GM18526 (cell line): ENCODE results near the gene CFAP46.

ENCODE experiments used
- POLR2A ChIP-seq: IDR thresholded peaks from 3 replicates; pipeline ENCODE4 v1.6.1; 2011; ENCODE audit not compliant: insufficient read length; ENCODE audit errors: extremely low read depth

The CFAP46 gene

DNA sequence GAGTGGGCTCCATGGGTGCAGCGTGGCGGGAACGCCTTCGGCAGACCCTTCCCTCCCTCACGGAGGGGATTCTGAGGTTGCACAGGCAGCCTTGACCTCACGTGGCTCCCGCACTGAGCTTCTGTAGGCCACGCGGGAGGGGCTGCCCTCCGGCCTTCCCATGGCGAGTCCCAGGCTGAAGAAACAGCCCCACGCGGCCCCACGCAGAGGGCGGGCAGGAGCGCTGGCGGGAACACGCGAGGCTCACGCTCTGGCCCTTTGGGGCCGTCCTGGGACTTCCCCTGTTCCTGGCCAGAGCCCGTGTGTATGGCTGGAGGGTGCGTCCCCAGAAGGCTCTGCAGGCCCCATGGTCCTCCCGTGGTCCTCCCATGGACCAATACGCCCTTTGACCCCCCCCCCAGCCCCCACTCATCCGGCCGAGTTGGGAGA lies 134.7 kb downstream of the CFAP46 start:
- no peak for TF ChIP-seq POLR2A

DNA sequence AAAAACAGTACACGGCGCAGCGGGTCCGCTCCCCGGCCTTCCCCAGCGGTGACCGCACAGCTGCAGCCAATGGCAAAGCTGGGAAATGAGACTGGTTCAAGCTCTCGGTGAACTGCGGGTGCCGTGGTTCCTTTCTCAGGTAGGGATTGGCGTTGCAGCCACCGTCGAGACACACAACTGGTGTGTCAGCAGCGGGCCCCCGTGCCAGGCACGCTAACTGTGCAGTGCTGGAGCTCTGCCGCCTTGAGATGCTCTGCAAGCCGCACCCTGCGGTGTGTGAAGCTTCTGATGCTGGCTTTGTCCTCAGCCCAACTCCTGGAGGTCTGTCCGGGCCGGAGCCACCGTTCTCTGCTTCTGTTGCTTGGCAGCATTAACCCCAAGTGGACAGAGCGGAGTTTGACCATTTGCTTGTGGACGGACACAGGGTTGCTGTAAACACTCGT lies 135.8 kb downstream of the CFAP46 start:
- no peak for TF ChIP-seq POLR2A

DNA sequence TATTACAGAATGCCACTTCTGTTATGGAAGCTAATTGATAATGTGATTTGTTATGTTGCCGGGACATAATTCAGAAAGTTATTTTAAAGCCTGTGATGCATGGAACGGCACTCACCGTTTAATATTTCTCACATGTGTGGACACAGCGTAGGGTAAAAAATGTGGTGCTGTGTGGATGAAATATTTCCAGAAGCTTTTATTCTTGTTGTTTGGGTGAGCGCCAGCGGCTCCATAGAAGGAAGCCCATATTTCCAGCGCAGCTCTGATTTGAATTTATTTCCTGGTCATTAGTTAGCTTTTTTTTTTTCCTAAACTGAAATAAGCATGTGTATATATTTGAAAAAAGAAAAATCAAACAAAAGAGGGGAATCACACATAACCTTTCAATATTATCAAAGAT lies 136.3 kb downstream of the CFAP46 start:
- TF ChIP-seq POLR2A = no peak

DNA sequence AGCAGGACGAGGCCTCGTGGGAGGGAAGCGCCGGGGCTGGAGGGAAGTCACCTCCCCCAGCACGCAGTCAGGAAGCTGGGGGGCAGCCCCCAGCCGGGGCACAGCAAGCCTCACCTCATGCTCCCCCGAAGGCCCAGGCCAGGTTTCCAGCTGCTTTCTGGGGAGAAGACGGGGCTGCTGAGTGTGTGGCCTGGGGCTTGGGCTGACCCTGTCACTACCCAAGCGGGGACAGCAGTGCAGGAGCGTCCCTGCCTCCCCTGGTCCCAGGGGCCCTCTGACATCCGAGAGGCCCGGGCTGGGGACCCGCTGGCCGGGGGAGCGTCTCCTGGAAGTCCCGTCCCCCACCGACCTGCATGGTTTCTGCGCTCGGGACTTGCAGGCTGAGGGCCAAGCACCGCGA lies 136.8 kb downstream of the CFAP46 start:
- no peak for TF ChIP-seq POLR2A

DNA sequence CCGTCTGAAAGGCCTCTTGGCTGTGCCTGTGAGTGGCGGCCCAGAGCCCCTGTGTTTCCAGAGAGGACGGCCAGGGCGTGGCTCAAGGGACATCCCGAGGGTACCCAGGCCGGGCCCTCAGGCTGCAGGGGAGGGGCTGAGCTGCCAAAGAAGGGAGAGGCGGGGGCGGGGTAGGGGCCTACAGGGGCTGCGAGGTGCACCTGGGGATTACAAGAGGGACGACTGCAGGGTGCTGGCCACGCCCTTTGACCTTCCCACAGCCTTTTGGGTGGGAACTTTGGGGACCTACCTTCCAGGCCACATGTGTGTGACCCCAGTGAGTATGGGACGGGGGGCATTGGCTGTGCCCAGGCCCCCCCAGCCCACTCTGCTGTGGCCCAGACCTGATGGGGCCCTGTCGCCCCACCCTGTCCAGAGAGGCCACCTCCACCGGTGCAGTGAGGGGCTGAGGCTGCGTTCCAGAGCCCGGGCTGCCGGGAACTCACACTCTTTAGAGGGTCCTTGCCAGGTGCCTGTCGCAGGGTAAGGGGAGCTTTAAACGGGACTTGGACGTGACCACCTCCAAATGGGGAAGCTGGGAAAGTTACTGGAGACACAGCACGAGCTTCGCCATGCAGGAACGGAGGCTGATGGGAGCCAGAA lies 137.5 kb downstream of the CFAP46 start:
- TF ChIP-seq POLR2A = no peak

DNA sequence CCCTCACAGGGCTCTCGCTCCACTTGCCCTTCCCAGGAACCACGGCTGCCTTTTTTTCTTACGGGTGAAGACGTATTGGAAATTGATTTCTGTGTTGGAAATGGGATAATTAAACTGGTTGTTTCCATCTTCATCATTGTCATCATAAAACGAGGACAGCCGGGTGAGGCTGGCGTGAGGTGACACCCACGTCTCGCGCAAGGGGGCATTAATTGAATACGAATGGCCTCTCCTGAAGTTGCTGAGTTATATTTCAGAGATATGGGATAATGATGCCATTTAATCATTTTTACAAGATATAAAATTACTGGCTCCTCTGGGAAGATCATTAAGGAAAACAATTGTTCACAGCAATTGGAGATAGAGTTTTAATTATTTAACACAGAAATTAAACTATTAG lies 138.1 kb downstream of the CFAP46 start:
- no peak for TF ChIP-seq POLR2A

DNA sequence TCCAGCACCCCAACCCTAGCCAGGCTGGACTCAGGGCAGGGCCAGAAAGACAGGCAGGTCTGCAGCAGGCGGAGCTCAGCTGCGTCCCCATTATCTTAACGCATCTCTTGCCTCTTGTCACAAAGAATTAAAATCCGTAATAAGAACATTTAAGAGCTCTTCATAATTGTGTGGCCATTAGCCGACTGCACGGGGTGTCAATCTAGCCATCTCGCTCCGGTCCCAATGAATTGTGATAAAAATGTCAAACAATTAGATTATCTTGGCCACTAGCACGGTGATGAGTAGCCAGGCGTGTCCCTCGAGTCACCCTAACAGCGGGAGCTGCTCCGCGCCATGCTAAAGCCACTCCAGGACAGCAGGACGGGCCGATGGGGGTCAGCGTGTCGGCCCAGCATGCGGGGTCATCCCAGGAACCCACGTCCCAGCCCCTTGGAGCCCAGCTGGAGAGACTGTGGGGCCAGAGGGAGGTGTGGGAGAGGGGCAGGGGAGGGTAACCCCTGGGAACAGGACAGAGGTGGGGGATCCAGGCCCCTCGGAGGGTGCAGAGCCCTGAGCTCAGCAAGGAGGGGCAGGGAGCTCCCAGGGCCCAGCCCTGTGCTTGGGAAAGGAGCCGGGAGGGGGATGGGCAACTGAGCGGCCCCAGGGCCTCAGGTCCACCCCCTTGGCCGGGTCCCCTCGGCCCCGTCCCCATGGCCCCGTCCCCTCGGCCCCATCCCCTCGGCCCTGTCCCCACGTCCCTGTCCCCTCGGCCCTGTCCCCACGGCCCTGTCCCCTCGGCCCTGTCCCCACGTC lies 138.8 kb downstream of the CFAP46 start:
- no peak for TF ChIP-seq POLR2A

DNA sequence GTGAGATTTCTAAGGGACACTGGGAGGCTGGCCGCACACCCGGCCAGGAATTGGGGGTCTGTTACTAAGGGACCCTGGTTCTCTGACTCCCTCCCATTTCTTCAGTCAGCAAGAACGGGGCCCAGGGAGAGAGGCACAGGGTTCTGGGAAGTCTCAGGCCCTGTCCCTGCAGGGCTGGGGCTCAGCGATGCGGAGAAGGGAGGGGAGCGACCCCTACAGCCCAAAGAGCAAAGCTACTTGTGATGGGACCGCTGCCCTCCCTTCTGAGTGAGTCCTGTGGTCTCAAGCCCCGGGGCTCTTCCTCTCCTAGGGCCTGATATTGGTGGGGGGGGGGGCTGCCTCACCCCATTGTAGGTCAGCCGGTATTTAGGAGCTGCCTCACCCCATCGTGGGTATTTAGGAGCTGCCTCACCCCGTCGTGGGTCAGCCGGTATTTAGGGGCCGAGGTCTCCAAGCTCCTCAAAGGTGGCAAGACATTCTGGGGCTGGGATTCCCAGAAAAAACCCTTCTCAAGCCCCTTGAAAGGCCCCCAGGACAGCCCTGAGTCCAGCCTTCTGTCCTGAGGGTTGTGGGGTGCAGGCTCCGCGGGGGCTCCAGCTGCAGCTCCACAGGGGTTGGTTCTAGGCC lies 139.6 kb downstream of the CFAP46 start:
- TF ChIP-seq POLR2A = no peak

DNA sequence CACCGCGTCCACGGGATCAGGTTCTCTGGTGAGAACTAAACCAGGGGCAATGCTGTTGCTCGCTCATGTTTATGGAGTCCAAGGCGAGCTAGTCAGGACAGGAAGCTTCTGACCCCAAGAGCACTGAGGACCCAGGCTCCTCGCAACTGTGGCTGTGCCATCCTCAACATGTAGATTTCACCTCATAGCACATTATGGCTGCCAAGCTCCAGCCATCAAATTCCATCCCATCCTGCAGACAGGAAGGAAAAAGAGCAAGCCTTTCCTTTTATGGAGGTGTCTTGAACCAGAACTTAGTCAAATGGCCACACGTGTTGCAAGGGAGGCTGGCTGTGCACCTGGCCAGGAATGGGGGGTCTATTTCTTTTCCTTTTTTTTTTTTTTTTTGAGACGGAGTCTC lies 140.3 kb downstream of the CFAP46 start:
- no peak for TF ChIP-seq POLR2A

DNA sequence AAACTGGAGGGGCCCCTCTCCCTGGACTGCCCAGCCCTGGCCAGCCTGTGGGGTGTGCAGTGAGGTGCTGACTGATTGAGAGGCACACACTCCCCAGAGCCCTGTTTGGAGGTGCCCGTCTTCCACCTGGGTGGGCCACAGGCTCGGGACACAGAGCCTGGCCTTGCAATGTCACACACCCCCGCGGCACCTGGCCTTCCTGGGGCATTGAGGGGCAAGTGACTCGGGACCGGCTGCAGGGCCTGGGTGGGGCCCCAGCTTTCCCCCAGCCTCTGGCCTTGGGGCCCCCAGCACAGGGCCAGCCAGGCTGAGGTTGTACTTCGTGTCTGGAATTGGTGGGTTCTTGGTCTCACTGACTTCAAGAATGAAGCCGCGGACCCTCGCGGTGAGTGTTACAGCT lies 142.5 kb downstream of the CFAP46 start:
- TF ChIP-seq POLR2A = no peak

DNA sequence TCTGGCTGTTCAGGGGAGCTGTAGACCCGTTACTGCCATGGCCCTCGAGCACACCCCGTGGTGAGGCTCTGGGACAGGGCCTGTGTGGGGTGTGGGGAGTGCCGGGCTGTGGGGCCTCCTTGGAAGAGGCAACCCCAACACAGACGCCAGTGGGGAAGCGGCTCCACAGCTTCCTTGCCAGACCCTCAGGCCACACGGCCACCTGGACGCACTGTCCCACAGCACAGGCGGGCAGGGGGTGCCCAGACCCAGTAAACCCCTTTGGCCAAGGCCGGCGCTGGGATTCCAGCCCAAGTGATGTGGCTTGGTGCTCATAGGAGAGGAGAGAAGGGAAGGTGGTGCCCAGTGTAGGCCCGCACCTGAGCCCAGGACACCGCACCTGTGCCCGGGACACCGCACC lies 143.5 kb downstream of the CFAP46 start:
- no peak for TF ChIP-seq POLR2A

DNA sequence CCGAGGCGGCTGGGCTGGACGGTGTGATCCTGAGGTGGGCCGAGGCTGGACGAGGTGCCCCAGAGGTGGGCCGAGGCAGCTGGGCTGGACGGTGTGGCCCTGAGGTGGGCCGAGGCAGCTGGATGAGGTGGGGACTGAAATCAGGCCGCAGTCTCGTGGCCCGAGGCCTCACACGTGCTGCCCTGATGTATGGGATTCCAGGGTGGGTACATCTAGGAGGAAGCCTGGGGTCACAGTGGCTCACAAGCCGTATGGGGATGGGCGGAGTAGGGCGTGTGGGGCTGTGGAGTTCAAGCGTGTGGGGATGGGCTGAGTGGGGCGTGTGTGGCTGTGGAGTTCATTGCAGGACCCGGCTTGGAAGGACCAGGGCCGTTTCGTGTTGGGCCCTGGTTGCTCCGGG lies 144.0 kb downstream of the CFAP46 start:
- TF ChIP-seq POLR2A = no peak

DNA sequence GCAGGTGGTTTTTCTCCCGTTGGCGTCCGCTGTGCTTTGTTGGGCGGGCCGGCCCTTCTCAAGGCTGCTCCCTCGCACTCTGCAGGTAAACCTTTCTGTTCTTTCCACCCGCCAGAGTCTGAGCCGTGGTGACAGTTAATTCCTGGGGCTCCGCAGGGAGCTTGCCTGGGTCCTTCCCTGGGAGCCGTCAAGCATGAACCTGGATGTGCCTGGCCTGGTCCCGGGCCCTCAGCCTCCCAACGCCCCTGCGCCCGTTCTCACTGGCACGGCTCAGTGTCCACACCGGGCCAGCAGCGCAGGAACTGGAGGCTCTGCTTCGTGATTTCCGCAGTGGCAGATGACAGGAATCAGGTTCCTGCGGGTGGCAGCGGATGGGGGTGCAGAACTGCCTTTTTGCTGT lies 145.5 kb downstream of the CFAP46 start:
- TF ChIP-seq POLR2A = no peak

DNA sequence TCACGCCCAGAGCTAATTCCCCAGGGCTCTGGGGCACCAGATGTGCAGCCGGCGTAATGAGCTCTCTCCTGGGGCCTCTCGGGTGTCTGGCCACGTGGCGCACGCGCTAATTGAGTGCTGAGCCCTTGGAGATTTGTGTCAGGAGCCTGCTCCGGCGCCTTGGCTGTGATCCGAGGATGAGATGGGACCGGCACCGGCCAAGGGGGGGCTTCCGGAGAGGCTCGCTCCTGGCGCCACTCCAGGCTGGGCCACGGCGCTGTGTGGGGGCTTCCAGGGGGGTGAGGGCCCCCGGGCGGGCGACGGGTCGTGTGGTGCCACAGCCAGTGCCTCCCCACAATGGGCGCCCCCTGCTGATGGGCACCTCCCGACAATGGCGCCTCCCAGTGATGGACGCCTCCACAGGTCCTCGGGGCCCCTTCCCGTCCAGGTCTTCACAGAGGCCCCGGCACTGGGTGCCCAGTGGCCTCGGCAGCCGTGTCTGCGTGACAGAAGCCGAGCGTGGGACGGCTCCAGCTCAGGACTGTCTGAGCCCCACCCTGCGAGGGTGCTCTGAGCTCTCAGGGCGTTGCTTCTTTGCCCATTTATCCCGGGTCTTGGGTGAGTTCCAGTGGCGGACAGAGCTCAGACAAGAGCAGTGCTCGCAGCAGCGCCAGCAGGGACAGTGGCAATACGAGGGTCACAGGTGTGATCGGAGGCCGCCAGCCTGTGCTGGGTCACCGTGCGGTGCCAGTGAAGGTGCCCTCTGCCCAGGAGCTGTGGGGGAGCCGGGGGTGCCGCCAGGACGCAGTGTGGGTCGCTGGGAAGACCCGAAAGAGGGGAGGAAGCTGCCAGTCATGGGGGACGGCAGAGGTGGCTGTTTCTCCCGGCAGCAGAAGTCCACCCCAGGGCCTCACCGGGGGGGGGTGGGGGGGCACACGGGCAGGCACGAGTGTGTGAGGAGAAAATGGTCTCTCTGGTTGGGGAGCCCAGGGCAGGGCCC lies 148.2 kb downstream of the CFAP46 start:
- TF ChIP-seq POLR2A = no peak

DNA sequence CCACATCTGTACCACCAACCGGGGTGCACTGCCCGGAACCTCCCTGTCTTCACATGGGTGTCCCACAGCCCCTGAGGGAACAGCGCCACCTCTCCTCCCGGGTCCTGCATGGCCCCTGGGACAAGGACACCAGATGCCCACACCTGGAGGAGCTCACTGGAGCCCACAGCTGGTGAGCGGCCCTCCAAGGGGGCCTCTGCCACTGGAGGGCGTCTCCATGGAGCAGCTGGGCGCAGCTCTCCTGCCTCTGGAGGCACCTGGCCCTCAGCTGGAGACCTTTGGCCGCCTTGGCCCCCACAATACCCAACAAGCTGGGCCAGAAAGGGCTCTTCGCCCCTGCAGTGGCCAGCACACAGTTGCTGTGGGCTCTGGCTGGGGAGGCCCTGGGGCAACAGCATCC lies 149.2 kb downstream of the CFAP46 start:
- TF ChIP-seq POLR2A = no peak

DNA sequence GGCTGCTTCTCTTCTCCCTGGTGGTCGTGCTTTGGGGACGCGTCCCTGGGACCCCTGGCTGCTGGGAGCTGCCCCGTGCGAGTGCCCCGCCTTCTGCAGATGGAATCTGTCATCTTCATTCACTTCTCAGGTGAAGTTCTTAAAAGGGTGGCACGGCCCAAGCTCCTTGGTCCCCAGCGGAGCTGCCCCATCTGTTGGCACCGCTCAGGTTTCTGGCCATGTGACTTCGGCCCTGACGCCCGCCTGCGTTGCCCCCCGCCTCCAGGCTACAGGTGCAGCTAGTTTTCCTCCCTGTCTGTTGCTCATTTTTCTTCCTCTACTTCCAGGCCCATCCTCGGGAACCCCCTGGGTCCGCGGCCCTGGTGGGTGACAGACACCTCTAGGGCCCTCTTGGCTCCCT lies 149.6 kb downstream of the CFAP46 start:
- TF ChIP-seq POLR2A = no peak
